ENCODE data around the gene WDR72.

GRCh38 chr15:53658255-53658654, 101.2 kb downstream of the WDR72 start:
- TF ChIP-seq CTCF (IDR thresholded peaks at IDR 0.05): no peak
- no peak for TF ChIP-seq POLR2A (IDR thresholded peaks at IDR 0.05)
- TF ChIP-seq EP300 (IDR thresholded peaks at IDR 0.05): no peak

Measured in gastroesophageal sphincter (tissue), 3 donors.